Measurements from ENCODE around the gene NOP16.

Gene NOP16

DNA sequence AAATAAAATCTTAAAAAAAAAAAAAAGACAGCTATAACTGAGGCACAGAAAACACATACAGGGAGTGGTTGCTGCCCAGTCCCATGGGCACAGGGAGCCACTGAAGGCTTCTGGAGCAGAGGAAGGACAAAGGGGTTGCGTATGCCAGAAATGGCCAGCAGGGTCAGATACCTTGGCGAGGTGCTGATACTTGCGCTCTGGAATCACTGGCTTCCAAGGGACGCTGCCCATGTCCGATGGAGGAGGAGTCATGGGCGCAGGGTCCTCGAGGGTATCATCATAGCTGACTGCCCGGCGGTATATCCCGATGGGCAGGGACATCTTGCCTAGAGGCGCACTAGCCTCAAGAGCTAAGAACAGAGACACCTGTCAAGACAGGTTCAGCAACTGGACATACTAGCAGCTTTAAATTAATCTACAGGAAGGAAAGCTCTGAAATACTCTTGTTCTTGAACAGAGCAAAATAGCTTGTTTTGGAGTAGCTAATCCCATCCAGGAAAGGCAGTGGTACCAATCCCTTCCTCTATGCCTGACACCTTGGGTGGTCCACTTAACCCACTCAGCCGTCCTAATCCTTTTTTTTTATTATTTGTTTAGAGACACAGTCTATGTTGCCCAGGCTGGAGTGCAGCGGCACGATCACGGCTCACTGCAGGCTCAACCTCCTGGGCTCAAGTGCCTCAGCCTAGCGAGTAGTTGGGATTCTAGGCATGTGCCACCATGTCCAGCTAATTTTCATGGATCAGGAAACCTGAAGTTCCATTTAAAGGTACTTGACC is 32.8 kb downstream of the NOP16 start:
- DNase-seq, result no peak

DNA sequence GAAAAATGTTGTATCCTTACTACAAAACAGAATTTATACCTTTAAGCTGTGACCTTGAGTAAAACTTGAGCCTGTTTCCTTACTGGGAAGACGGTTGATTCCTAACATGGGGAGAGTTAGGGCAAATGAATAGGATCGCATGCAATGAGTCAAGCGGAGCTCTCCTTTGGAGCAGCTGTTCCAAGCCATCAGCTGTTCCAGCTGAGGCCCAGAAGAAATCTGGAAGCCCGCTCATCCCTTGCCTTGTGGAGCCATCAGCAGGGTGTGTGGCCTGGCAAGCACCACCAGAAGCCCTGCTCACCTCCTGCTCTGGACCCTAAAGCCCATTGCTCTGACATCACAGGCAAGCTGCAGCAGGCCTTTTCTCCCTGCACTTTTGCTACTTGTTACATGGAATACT is 34.9 kb downstream of the NOP16 start:
- DNase-seq, result no peak

GRCh38 chr5:176352116-176352878 is 36.1 kb downstream of the NOP16 start:
- DNase-seq, result no peak

DNA sequence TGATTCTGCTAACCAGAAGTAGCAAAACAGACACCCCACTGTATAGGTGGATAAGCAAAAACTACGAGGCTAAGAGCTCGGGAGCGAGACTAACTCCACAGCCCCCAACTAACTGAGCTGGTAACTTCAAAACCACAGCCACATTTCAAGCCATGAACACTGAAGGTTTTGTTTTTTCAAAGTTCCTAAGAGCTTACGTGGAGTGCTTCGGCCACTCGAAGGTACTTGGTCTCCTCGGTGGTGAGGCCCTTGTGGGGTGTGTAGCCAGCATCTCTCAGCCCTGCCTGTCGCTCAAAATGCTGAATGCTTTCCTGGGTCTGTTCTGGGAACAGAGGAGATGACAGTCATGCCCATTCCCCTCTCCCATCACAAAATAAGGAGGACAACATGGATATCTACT is 38.0 kb downstream of the NOP16 start:
- DNase-seq, result no peak

- DNase-seq, result no peak
Measured at GRCh38 chr5:176342766-176343458, 45.5 kb downstream of the NOP16 start.

DNA sequence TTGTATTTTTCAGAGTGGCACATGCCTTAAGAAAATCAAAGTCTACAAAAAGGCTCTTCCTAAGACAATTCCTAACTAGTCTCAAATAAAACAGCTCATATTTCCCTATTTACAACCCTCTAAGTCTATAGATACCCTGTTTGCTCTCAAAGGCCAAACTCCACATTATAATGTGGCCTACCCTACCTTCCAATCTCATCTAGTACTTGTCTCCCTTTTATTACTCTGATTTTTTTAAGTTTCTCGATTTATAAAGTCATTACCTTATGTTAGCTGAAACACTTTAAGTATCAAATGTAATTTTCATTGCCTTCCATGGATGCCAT is 46.3 kb downstream of the NOP16 start:
- DNase-seq, result no peak

DNA sequence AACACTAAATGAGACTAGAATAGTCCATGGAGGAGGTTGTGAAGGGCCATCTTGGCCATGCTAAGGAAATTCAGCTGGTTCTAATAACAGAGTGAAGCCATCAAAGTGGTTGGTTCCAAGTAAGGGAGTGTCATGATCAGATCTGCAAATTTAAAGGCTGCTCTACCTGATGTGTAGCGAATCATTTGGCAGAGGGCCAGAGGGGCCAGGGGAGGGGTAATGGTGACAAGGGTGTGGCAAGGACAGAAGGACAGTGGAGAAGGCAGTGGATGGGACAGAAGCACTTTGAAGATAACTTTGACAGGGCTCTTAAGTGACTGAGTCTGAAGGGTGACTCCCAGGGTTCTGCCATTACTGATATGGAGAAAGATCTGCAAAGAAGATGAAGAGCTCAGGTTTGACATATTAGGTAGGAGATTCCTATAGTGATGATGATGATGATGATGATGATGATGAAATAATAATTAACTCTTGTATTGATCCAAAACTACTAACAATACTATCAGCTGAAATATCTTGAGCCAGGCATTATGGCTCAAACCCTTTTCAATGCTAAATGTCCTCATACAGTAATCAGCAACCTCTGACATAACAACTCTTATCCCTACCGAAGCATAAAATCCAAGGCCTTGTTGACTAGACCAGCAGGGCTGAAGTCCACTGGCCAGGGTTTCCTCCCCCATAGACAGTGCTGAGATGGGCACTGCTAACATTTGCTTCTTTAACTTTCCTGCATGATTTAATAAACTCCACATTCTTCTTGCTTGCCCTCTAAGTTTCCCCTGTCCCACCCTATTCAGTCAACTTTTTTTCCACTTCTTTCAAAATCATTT is 46.9 kb downstream of the NOP16 start:
- no peak for DNase-seq

DNA sequence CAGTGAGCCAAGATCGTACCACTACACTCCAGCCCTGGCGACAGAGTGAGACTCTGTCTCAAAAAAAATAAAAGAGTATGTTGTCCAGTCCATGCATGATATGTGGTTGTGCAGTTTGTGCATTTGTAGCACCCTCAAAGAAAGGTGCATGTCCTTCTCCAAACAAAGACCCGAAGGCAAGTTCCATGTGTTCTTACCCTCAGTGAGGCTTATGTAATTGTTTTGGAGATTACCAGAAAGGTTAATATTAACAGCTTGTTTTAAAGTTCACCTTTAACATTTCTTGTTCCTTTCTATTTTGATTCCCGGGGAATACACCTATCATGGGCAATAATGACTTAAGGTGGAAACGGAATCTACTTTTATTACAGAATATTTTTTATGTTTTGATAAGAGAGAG is 49.1 kb downstream of the NOP16 start:
- DNase-seq, result no peak

- no peak for DNase-seq
Measured at GRCh38 chr5:176337913-176338312, 50.5 kb downstream of the NOP16 start.

DNA sequence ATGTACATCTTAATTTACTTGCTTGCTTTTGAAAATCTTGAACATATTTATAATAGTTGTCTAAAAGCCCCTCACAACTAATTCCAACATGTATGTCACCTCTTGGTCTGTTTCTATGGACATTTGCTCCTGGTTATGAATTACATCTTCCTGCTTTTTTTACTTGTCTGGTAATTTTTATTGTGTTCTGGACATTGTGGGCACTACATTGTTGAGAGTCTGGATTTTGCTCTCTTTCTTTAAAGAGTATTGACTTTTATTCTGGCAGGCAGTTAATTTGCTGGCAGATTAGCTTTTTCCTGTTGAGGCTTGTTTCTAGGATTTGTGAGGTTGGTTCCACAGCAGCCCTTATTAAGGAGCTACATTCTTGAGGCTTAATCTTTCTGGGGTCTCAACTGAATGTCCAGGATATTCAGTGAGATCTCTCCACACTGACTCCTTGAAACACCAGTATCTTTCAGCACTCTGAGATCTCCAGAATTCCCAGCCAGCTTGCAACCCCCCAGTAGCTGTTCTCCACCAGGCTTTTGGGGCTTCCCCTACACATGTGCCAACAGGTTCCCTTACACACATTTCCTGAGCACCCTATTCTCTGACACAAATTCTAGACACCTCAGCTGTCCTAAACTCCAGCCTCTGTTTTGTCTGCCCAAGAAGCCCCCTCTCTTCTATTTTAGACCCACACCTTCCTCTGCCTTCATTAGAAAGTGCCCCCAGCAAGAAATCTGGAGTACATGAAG is 54.2 kb downstream of the NOP16 start:
- DNase-seq, result no peak
